Posterior cingulate gyrus (tissue), 11 donors: Measurements from ENCODE around the gene UBQLN1.

Experiments
- DNase-seq, 10 donors: peaks; one replicate each; pipeline versions ENCODE4 v3.0.0 to v3.0.0-alpha.2; 2020 to 2021; ENCODE audit warnings: mixed read lengths in 3 of 10
- intact Hi-C: fragments of 100-400 bp; cut with DNase I; formaldehyde crosslinking; loops from one replicate; pipeline ENCODE4 v1.15.1; 2023

Gene UBQLN1

DNA sequence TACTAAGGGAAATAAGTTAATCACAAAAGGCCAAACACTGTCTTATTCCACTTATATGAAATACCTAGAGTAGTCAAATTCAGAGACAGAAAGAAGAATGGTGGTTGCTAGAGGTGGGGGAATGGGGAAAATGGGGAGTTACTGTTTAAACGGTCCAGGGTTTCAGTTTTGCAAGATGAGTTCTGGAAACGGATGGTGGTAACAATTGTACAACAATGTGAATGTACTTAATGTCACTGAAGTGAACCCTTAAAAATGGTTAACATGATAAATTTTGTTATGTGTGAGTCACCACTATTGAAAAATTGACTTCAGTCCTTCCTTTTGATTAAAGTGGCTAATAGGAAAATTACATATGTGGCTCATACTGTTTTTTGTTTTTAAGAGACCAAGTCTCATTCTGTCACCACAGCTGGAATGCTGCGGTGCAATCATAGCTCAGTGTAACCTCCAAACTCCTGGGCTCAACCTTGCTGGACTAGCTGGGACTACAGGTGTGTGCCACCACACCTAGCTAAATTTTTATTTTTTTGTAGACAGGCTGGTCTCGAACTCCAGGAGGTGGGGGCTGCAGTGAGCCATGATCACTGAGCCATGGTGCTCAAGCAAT is 8.7 kb downstream of the UBQLN1 start:
- intact Hi-C loops = no loop called here
- DNase-seq = no peak

DNA sequence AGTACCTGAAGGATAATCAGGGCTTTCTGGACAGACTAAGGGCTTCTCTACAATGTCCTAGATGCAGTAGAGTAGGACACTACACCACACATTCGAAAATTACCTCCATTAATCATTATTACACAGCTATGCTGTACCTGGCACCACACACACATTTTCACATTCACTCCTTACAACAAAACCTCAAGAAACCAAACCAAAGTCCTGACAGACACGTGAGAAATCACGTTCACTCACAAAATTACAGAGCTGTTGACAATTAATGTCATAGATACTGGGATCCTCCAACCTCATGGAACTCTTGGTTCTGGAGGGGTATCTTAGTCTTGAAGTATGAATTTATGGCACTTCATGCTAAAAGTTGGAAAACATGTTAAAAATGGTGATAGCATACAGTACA is 16.3 kb downstream of the UBQLN1 start:
- no peak for DNase-seq
- intact Hi-C loops = no loop called here

- intact Hi-C loops = no loop called here
Observed at GRCh38 chr9:83688921-83689320, 18.8 kb downstream of the UBQLN1 start.

DNA sequence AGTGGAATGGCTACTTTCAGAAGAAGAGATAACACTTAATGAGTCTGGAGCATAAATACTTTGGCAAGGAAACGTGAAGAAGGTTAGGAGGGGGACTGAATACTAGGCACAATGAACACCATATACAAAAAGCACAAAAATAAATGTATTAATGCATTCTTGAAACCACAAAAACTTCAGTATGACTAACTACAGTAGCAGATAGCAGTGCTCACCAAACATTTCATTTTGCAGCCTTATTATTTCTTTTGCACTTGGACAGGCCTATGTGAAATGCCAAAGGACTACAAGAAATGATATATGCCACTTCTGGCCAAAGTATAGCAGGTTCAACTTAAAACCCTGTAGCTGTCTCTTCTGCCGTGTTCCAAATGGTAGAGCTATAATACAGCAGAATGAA is 26.3 kb downstream of the UBQLN1 start:
- intact Hi-C loops = no loop called here
- no peak for DNase-seq

More at GRCh38 chr9:83688921-83689320, 18.8 kb downstream of the UBQLN1 start:
- no peak for DNase-seq

- intact Hi-C loops = no loop called here
- no peak for DNase-seq
Observed at GRCh38 chr9:83680233-83680632, 27.5 kb downstream of the UBQLN1 start.

DNA sequence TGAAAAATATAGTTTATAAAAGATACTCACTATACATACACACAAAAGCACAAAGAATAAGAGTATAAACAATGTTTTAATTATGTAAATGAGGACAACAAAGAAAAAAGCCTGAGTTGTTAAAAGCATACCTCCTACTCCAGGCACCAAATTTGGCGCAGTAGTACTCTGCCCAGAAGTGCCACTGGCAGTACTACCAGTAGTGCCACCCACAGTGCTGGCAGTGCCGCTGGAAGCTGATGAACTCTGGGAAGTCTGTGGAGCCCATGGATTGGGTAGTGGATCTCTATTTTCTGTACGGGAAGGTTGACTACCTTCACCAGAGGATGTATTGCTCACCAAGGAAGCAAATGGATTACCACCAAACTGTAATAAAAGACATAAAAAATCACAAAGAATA is 30.2 kb downstream of the UBQLN1 start:
- DNase-seq = peak in 6 of 10 donors; percentile 4 to 80 (median 46)
- intact Hi-C loops = no loop called here

- DNase-seq = no peak
- intact Hi-C loops = no loop called here
Observed at GRCh38 chr9:83675466-83675865, 32.3 kb downstream of the UBQLN1 start.

DNA sequence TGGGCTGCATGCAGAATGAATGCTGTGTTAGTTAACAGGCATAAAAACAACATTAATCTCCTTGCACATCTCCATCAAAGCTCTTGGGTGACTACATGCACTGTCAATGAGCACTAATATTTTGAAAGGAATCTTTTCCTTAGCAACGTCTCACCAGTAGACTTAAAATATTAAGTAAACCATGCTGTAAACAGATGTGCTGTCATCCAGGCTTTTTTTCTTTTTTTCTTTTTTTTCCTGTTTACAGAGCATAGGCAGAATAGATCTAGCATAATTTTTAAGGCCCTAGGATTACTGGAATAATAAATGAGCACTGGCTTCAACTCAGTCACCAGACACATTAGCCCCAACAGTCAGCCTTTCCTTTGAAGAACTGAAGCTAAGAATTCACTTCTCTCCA is 36.3 kb downstream of the UBQLN1 start:
- DNase-seq = no peak
- intact Hi-C loops = no loop called here

DNA sequence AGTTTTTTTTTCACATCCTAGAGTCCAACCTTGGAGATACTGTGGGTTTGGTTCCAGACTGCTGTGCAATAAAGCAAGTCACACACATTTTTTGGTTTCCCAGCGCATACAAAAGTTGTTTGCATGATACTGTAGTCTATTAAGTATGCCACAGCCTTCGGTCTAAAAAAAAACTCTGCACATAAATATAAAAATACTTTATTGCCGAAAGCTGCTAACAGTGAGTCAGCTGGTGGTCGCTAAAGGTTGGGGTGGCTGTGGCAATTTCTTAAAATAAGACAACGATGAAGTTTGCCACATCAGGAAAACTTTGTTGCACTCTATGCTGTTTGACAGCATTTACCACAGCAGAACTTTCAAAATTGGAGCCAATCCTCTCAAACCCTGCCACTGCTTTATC is 37.4 kb downstream of the UBQLN1 start:
- intact Hi-C loops = no loop called here

DNA sequence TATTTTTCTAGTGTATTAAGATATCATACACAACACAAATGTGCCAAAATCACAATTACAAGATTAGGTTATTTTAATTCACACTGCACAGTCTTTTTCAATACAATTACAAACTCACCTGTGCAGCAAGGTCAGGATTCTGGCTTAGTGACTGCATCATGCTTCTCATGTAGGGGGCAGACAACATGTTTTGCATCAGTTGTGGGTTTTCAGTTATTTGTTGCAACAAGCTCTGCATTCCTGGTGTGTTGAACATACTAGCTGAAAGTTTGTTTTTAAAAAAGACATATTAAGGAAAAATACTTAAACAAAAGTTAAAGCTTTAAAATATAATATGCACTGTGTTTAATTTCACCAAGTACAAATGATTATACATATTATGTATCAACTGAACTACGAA is 38.7 kb downstream of the UBQLN1 start:
- intact Hi-C loops = no loop called here
- DNase-seq = no peak

More for the DNA sequence above, 37.4 kb downstream of the UBQLN1 start:
- DNase-seq = no peak

- intact Hi-C loops = no loop called here
- no peak for DNase-seq
Observed at GRCh38 chr9:83665580-83666200, 42.1 kb downstream of the UBQLN1 start.

DNA sequence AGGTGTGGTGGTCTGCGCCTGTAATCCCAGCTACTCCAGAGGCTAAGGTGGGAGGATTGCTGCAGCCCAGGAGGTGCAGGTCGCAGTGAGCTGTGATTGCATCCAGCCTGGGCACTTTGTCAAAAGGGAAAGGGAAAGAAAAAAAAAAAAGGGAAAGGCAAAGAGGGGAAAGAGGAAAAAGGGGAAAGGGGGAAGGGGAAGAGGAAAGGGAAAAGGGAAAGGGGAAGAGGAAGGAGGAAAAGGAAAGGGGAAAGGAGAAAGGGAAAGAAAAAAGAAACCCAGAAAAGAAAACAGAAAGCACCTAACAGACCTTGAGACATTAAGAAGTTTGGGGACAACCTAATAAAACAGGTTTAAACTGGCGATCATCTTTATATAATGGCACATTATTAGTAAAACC is 44.8 kb downstream of the UBQLN1 start:
- DNase-seq = no peak
- intact Hi-C loops = no loop called here

GRCh38 chr9:83656952-83657351 is 50.8 kb downstream of the UBQLN1 start:
- intact Hi-C loops = no loop called here
- no peak for DNase-seq

- no peak for DNase-seq
- intact Hi-C loops = no loop called here
Observed at GRCh38 chr9:83656032-83656680, 51.6 kb downstream of the UBQLN1 start.

DNA sequence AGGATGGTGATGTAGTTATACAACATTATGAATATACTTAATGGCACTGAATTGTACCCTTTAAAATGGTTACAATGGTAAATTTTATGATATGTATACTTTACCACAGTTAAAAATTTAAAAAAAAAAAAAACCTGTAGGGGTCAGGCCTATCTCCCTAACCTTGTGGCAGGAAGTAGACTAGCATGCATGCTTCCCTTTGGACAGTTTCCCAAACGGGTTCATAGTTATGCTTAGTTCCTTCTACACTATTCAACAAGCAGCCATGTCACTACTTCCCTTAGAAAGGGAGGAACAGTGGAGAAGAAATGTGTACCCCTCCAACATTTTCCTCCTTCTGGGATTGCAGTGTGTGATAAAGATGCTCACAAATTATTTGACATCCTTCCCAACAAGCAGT is 52.3 kb downstream of the UBQLN1 start:
- intact Hi-C loops = no loop called here
- no peak for DNase-seq

- DNase-seq = no peak
- intact Hi-C loops = no loop called here
Observed at GRCh38 chr9:83652433-83652832, 55.3 kb downstream of the UBQLN1 start.

- intact Hi-C loops = no loop called here
- DNase-seq = no peak
Observed at GRCh38 chr9:83651558-83651957, 56.2 kb downstream of the UBQLN1 start.

- intact Hi-C loops = loop anchor here (2.0 kb wide), 1 partner anchor 29 kb away; no protein-coding TSS in a partner anchor
- no peak for DNase-seq
Observed at GRCh38 chr9:83649515-83649914, 58.2 kb downstream of the UBQLN1 start.

DNA sequence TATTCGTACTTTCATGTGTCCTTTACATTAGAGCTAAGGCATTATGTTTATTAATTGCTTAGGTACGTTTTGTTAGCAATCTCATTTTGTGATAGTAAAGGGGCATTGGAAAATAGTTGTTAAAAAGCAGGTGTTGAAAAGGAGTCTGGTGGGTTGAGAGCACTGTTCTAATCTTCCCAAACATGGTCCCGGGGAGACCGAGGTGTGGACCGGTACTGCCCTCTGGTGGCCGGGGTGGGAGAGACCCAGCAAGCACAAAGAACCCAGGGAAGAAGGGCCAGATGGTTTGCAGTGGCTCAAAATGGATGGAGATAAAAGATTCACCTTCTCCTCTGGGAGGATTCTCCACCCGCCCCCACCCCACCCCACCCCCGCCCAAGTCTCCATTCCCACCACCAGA is 58.7 kb downstream of the UBQLN1 start:
- peak in 8 of 10 donors; percentile 40 to 93 (median 64) for DNase-seq
- intact Hi-C loops = loop anchor here (2.0 kb wide), 1 partner anchor 28 kb away; no protein-coding TSS in a partner anchor

- no peak for DNase-seq
- intact Hi-C loops = no loop called here
Observed at GRCh38 chr9:83646500-83647239, 61.1 kb downstream of the UBQLN1 start.

- intact Hi-C loops = no loop called here
- no peak for DNase-seq
Observed at GRCh38 chr9:83642793-83643192, 65.0 kb downstream of the UBQLN1 start.
